Activated CD4-positive, alpha-beta memory T cell treated with anti-CD3 and anti-CD28 coated beads, Interleukin-2, amount 10 ng/mL, durations not matched to agents 7 days and 5 days (primary cell): ENCODE measurements around the gene RGS10. TPM values are rescaled to one million over a fixed set of nuclear protein-coding genes. Genes with fewer than 3 reads are reported as not detected.
A peak's percentile ranks its signal among the peaks of the same experiment; 100 is the strongest.

Source experiments
- CTCF ChIA-PET: fragments of 350-600 bp; sonication (Branson Sonifier 250); formaldehyde crosslinking; loops from one replicate; lab custom pipeline; 2021; ENCODE audit warnings: antibody characterized with exemption, inconsistent platforms; lab: Charles Lee
- POLR2A ChIA-PET: fragments of 350-600 bp; sonication (Branson Sonifier 250); formaldehyde crosslinking; loops from one replicate; lab custom pipeline; 2021; ENCODE audit warnings: antibody characterized with exemption; lab: Charles Lee
- DNase-seq: peaks from one replicate; pipeline ENCODE4 v3.0.0-alpha.2; 2020
- H3K27ac Mint-ChIP-seq: one replicate; pipeline ENCODE4 v1.8.0; 2021; ENCODE audit warnings: mild to moderate bottlenecking, mixed read lengths
- H3K27me3 Mint-ChIP-seq: one replicate; pipeline ENCODE4 v1.8.0; 2021; ENCODE audit warnings: mixed read lengths
- H3K36me3 Mint-ChIP-seq: one replicate; pipeline ENCODE4 v1.8.0; 2021; ENCODE audit warnings: low read depth, mixed read lengths
- H3K4me1 Mint-ChIP-seq: one replicate; pipeline ENCODE4 v1.8.0; 2021; ENCODE audit warnings: mixed read lengths
- H3K4me3 Mint-ChIP-seq: one replicate; pipeline ENCODE4 v1.8.0; 2021; ENCODE audit warnings: mild to moderate bottlenecking, mixed read lengths
- H3K9me3 Mint-ChIP-seq: one replicate; pipeline ENCODE4 v1.8.0; 2021; ENCODE audit warnings: mixed read lengths
- total RNA-seq, 2 experiments: library from RNA; stranded (reverse); gene quantifications; one replicate each; pipeline ENCODE4 v1.2.3, GENCODE V29; 2021

RGS10 gene
- total RNA-seq, 2 experiments from 2014 or later = 137 to 140 TPM

DNA sequence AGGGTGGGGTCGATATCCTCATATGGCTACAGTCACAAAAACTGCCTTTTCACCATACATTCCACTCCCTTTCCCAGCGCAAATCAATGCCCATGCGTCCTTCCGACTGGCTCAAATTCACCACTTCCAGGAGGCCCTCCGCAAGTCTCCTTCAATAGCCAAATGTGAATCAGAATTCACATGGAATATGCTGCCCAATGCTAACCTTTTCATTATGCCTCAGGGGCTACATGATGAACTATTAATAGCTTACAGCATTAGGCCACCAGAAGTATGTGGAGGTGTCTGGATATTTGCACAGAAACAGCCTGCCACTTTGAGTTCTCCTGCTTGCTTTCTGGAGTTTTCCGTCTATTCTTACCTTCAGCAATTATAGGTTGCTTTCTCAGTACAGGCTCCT is 27.7 kb downstream of the RGS10 start:
- peaks cover 57% of the 10 kb centered on the region for H3K36me3 Mint-ChIP-seq
- no peaks in the 10 kb centered on the region for H3K27me3 Mint-ChIP-seq
- CTCF ChIA-PET = interaction anchor here (5.0 kb wide), 1 partner anchor 27 kb away, joined by 35 read pairs; the partner anchor contains the start of gene RGS10
- no peak for DNase-seq
- peaks cover 41% of the 10 kb centered on the region for H3K4me1 Mint-ChIP-seq
- H3K4me3 Mint-ChIP-seq = no peak overlapping the region
- no peaks in the 10 kb centered on the region for H3K9me3 Mint-ChIP-seq
- POLR2A ChIA-PET = no interaction called here
- no peak overlapping the region for H3K27ac Mint-ChIP-seq

DNA sequence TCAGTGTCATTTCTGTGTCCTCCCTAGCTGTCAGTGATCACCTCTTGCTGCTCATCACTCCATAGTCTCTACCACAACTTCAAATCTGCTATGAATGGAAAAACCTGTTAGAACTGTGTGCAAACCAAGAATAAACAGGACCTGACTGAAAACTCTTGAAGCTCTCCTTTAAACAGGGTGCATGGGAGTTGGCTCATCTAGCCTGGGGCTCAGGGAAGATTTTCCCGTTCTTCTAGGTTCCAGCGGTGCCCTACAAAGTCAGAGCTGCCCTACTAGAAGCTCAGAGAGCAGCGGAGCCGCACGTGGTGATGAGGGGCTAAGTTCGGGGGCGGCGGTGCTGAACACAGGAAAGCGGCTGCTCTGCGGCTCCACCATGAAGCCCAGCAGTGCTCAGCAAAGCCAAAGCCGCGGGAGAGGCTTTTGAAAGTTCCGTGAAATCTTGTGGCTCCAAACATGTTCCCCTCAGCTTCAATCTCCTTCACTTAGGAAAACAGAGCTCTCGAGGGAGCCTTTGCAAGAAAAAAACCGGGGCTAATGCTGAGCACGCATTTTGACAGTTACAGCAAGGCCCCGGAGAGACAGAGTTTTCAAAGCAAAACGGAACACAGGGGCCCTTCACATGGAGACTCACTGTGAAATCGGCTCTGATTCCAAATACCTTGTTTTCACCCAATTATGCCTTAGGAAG is 30.5 kb downstream of the RGS10 start:
- no peak for DNase-seq
- Mint-ChIP-seq H3K4me3 (no peak overlapping the region), H3K27ac (no peak overlapping the region), H3K27me3 (no peaks in the 10 kb centered on the region), H3K36me3 (peaks cover 59% of the 10 kb centered on the region), H3K4me1 (peaks cover 17% of the 10 kb centered on the region), H3K9me3 (no peaks in the 10 kb centered on the region)
- CTCF ChIA-PET = interaction anchor here (0.9 to 1.7 kb wide), 3 partner anchors 18 to 313 kb away, joined by 3 read pairs; no protein-coding TSS in a partner anchor
- POLR2A ChIA-PET = no interaction called here

DNA sequence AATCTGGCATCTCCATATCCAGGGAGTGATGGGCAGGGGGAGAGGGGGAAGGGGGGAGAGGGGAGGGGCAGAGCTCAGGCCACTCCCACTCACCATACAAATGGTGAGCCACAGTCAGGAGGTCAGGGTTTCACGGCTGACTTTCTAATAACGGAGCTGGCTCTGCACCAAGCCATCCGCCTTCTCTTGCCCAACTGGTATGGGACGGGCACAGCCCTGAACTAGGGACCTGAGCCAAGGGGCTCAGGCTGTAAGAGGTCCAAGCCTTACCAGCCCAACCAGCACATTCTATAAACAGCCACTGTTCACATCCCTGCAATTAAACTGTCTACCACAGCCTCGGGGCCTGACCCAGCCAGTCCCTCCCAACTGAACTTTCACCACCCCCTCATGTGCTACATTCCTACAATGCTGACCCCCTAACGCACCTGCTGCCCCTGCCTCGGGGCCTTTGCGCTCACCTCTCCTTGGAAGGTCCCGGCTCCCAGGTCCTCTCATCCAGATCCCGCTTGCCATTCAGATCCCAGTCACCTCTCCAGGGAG is 32.5 kb downstream of the RGS10 start:
- no peak overlapping the region for H3K27ac Mint-ChIP-seq
- H3K4me3 Mint-ChIP-seq = no peak overlapping the region
- CTCF ChIA-PET = interaction anchor here (0.7 kb wide), 1 partner anchor 465 kb away, joined by 3 read pairs; no protein-coding TSS in a partner anchor
- DNase-seq = no peak
- no peaks in the 10 kb centered on the region for H3K27me3 Mint-ChIP-seq
- peaks cover 66% of the 10 kb centered on the region for H3K36me3 Mint-ChIP-seq
- H3K4me1 Mint-ChIP-seq = peaks cover 4% of the 10 kb centered on the region
- POLR2A ChIA-PET = interaction anchor here (0.8 kb wide), 1 partner anchor 15 kb away, joined by 3 read pairs; no protein-coding TSS in a partner anchor
- no peaks in the 10 kb centered on the region for H3K9me3 Mint-ChIP-seq

DNA sequence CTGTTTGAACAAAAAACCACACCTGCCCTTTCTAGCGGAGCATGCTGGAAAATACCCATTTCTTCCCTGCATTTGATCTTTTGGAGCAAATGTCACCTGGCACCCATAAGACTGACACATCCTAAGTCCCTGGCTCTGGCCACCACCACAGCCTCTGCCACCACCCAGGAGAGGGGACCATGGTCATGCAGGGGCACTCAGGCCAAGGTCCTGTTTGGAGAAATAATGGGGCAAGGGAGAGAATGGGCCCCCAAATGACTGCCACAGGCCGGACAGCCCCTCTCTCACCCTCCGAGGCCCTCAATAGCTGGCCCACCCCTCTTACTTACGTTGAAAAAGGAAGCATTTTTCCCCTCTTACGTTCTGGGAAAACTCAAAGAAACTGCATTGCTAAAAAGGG is 35.4 kb downstream of the RGS10 start:
- DNase-seq = no peak
- H3K27me3 Mint-ChIP-seq = no peaks in the 10 kb centered on the region
- H3K27ac Mint-ChIP-seq = no peak overlapping the region
- POLR2A ChIA-PET = no interaction called here
- H3K9me3 Mint-ChIP-seq = no peaks in the 10 kb centered on the region
- CTCF ChIA-PET = interaction anchor here (1.6 kb wide), 1 partner anchor 18 kb away, joined by 5 read pairs; no protein-coding TSS in a partner anchor
- peaks cover 73% of the 10 kb centered on the region for H3K36me3 Mint-ChIP-seq
- peaks cover 28% of the 10 kb centered on the region for H3K4me1 Mint-ChIP-seq
- H3K4me3 Mint-ChIP-seq = no peak overlapping the region

GRCh38 chr10:119505588-119506315 is 36.8 kb downstream of the RGS10 start:
- Mint-ChIP-seq H3K27me3 (no peaks in the 10 kb centered on the region), H3K36me3 (peaks cover 67% of the 10 kb centered on the region), H3K4me3 (no peak overlapping the region), H3K27ac (peak overlapping the region; percentile 54), H3K9me3 (no peaks in the 10 kb centered on the region), H3K4me1 (peaks cover 38% of the 10 kb centered on the region)
- no peak for DNase-seq
- POLR2A ChIA-PET = no interaction called here
- CTCF ChIA-PET = interaction anchor here (0.7 to 1.6 kb wide), 2 partner anchors 11 to 16 kb away, joined by 5 read pairs; no protein-coding TSS in a partner anchor

- DNase-seq = no peak
- Mint-ChIP-seq H3K27ac (no peak overlapping the region), H3K27me3 (no peaks in the 10 kb centered on the region), H3K36me3 (peaks cover 69% of the 10 kb centered on the region), H3K9me3 (no peaks in the 10 kb centered on the region), H3K4me1 (peaks cover 44% of the 10 kb centered on the region), H3K4me3 (no peak overlapping the region)
- ChIA-PET CTCF (interaction anchor here (0.7 kb wide), 1 partner anchor 11 kb away, joined by 5 read pairs; no protein-coding TSS in a partner anchor), POLR2A (no interaction called here)
Observed at GRCh38 chr10:119505131-119505551, 37.4 kb downstream of the RGS10 start.

DNA sequence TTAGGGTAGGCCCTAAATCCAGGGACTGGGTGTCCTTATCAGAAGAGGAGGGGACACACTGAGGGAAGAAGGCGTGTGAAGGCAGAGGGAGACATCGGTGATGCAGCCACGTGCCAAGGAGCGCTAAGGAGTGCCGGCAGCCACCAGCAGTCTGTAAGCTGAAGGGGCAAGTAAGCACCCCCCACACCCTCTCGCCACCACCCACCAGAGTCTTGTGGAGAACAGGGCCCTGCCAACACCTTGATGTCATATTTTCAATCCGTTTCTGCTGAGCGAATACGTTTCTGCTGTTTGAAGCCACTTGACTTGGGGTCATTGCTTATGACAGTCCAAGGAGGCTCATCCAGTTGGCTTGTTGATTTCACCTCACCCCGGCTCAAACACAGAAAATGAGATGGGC is 37.9 kb downstream of the RGS10 start:
- Mint-ChIP-seq H3K27ac (no peak overlapping the region), H3K36me3 (peaks cover 71% of the 10 kb centered on the region), H3K4me1 (peaks cover 45% of the 10 kb centered on the region), H3K27me3 (no peaks in the 10 kb centered on the region), H3K4me3 (no peak overlapping the region), H3K9me3 (no peaks in the 10 kb centered on the region)
- no peak for DNase-seq
- POLR2A ChIA-PET = interaction anchor here (6.0 kb wide), 1 partner anchor 13 kb away, joined by 38 read pairs; no protein-coding TSS in a partner anchor
- CTCF ChIA-PET = no interaction called here

GRCh38 chr10:119503821-119504220 is 38.7 kb downstream of the RGS10 start:
- Mint-ChIP-seq H3K36me3 (peaks cover 75% of the 10 kb centered on the region), H3K27ac (peak overlapping the region; percentile 45), H3K4me3 (no peak overlapping the region), H3K9me3 (no peaks in the 10 kb centered on the region), H3K4me1 (peaks cover 52% of the 10 kb centered on the region), H3K27me3 (no peaks in the 10 kb centered on the region)
- ChIA-PET CTCF (interaction anchor here (0.5 to 5.0 kb wide), 3 partner anchors 15 to 263 kb away, joined by 3 to 25 read pairs (median 3); no protein-coding TSS in a partner anchor), POLR2A (interaction anchor here (1.1 to 6.0 kb wide), 3 partner anchors 14 to 299 kb away, joined by 4 to 38 read pairs (median 4); no protein-coding TSS in a partner anchor)
- DNase-seq = no peak

DNA sequence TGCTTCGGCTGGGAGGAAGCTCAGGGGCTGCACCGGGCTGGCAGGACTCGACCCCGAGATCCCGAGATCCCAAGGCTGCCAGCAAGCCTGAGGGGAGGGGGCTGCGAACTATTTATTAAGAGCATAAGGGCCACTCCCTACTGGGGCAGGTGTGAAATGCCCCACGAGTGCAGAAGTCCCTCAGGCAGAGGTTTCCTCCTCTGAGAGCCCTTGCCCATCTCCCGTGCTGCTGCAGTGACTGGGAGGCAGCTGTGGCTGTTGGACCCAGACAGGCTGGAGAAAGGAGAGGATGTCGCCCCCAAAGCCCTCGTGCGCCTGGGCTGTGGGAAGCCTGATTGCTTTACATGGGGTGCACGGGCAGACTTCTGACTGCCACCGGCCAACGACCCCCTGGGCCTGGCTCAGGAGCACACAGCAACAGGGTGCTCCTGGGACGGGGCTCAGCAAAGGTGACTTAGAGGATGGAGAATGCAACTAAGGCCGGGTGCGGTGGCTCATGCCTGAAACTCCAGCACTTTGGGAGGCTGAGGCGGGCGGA is 39.8 kb downstream of the RGS10 start:
- H3K36me3 Mint-ChIP-seq = peaks cover 76% of the 10 kb centered on the region
- DNase-seq = no peak
- peak overlapping the region; percentile 91 for H3K27ac Mint-ChIP-seq
- peaks cover 53% of the 10 kb centered on the region for H3K4me1 Mint-ChIP-seq
- H3K27me3 Mint-ChIP-seq = no peaks in the 10 kb centered on the region
- H3K4me3 Mint-ChIP-seq = peak overlapping the region; percentile 35
- no peaks in the 10 kb centered on the region for H3K9me3 Mint-ChIP-seq
- POLR2A ChIA-PET = interaction anchor here (0.8 to 6.0 kb wide), 8 partner anchors 9 to 371 kb away, joined by 3 to 38 read pairs (median 4); partner anchors contain the start of gene RGS10
- CTCF ChIA-PET = interaction anchor here (1.3 to 5.0 kb wide), 2 partner anchors 14 to 302 kb away, joined by 3 to 25 read pairs; no protein-coding TSS in a partner anchor

- POLR2A ChIA-PET = interaction anchor here (0.8 to 6.0 kb wide), 7 partner anchors 8 to 370 kb away, joined by 3 to 38 read pairs (median 5); partner anchors contain the start of gene RGS10
- peak; percentile 84 for DNase-seq
- CTCF ChIA-PET = interaction anchor here (1.3 to 5.0 kb wide), 2 partner anchors 13 to 302 kb away, joined by 3 to 25 read pairs; no protein-coding TSS in a partner anchor
- Mint-ChIP-seq H3K4me3 (peak overlapping the region; percentile 35), H3K27me3 (no peaks in the 10 kb centered on the region), H3K9me3 (no peaks in the 10 kb centered on the region), H3K36me3 (peaks cover 75% of the 10 kb centered on the region), H3K4me1 (peaks cover 57% of the 10 kb centered on the region), H3K27ac (peak overlapping the region; percentile 91)
Observed at GRCh38 chr10:119502209-119502608, 40.3 kb downstream of the RGS10 start.

DNA sequence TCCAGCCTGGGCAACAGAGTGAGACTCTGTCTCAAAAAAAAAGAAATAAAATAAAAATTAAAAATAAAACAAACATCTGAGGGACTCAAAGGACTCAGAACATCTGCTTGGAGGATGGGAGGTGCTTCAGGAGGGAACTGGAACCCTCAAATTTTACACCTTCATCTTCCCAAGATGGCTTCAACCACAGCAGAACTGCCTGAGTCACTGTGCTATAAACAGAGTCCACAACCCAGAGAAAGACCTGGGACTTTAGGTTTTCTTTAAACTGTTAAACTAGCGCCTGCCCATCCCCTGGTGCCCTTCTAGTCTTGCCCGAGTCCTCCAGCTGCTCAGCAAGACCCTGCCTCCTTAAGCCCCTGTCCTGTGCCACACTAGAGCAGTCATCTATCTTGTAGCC is 40.8 kb downstream of the RGS10 start:
- H3K36me3 Mint-ChIP-seq = peaks cover 70% of the 10 kb centered on the region
- H3K4me3 Mint-ChIP-seq = peak overlapping the region; percentile 35
- POLR2A ChIA-PET = interaction anchor here (3.5 to 6.0 kb wide), 2 partner anchors 12 to 16 kb away, joined by 14 to 38 read pairs; no protein-coding TSS in a partner anchor
- no peaks in the 10 kb centered on the region for H3K27me3 Mint-ChIP-seq
- CTCF ChIA-PET = interaction anchor here (5.0 kb wide), 1 partner anchor 13 kb away, joined by 25 read pairs; no protein-coding TSS in a partner anchor
- peak overlapping the region; percentile 91 for H3K27ac Mint-ChIP-seq
- DNase-seq = peak; percentile 27
- peaks cover 61% of the 10 kb centered on the region for H3K4me1 Mint-ChIP-seq
- no peaks in the 10 kb centered on the region for H3K9me3 Mint-ChIP-seq

DNA sequence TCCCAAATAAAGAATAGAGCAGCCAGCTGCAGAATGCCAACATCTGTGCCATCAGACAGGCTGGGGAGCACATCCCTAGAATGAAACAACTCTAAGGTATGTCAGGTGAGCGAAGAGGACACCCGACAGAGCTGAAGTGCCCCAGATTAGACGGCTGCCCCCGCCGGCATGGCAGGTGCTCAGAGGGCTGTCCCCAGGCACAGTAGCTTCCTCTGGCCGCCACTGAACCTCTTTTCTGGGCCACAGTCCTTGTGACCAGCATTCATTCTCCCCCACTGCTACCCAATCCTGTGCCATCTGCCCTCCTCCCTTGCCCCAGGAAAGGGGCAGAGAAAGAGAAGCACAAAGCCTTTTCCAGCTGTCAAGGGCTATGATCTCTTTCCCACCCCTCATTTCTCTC is 41.7 kb downstream of the RGS10 start:
- Mint-ChIP-seq H3K9me3 (no peaks in the 10 kb centered on the region), H3K36me3 (peaks cover 63% of the 10 kb centered on the region), H3K4me3 (no peak overlapping the region), H3K27ac (no peak overlapping the region), H3K27me3 (no peaks in the 10 kb centered on the region), H3K4me1 (peaks cover 68% of the 10 kb centered on the region)
- POLR2A ChIA-PET = interaction anchor here (0.6 to 6.0 kb wide), 4 partner anchors 11 to 48 kb away, joined by 3 to 38 read pairs (median 8); partner anchors contain the start of gene RGS10
- DNase-seq = no peak
- CTCF ChIA-PET = interaction anchor here (1.2 to 5.0 kb wide), 4 partner anchors 10 to 43 kb away, joined by 3 to 25 read pairs (median 6); partner anchors contain the start of gene RGS10
